NCI-H2107 treated with DMSO at 0.1 percent for 48 hours (cell line): Measurements from ENCODE around the gene BNIP3.

Experiments
- DNase-seq: peaks from one replicate; lab custom pipeline; 2025; ENCODE audit not compliant: unreplicated experiment; lab: John Stamatoyannopoulos, UW

Gene BNIP3

GRCh38 chr10:131981429-131982184 is at the start of gene BNIP3:
TSS of gene BNIP3 (minus strand) at chr10:131981923. CDS start at chr10:131981806, 117 bp downstream.
- peak; percentile 32 for DNase-seq

GRCh38 chr10:132030898-132031463 is 49.3 kb upstream of the BNIP3 start:
- DNase-seq, result peak; percentile 71

- no peak for DNase-seq
Measured at GRCh38 chr10:132028706-132029105, 47.0 kb upstream of the BNIP3 start.

GRCh38 chr10:132027423-132027983 is 45.8 kb upstream of the BNIP3 start:
- no peak for DNase-seq

- DNase-seq, result peak; percentile 5
Measured at GRCh38 chr10:132023092-132023811, 41.5 kb upstream of the BNIP3 start.

GRCh38 chr10:132022241-132022640 is 40.5 kb upstream of the BNIP3 start:
- no peak for DNase-seq

GRCh38 chr10:132021504-132022143 is 39.9 kb upstream of the BNIP3 start:
- no peak for DNase-seq

- DNase-seq, result no peak
Measured at GRCh38 chr10:132021046-132021445, 39.3 kb upstream of the BNIP3 start.

- no peak for DNase-seq
Measured at GRCh38 chr10:132020456-132020855, 38.7 kb upstream of the BNIP3 start.

GRCh38 chr10:132019366-132019765 is 37.6 kb upstream of the BNIP3 start:
- no peak for DNase-seq

GRCh38 chr10:132018446-132018845 is 36.7 kb upstream of the BNIP3 start:
- no peak for DNase-seq

GRCh38 chr10:132016514-132016913 is 34.8 kb upstream of the BNIP3 start:
- no peak for DNase-seq

- DNase-seq, result no peak
Measured at GRCh38 chr10:132011445-132011844, 29.7 kb upstream of the BNIP3 start.

- no peak for DNase-seq
Measured at GRCh38 chr10:132011024-132011423, 29.3 kb upstream of the BNIP3 start.

- DNase-seq, result no peak
Measured at GRCh38 chr10:132010483-132010882, 28.8 kb upstream of the BNIP3 start.

GRCh38 chr10:132009575-132009974 is 27.9 kb upstream of the BNIP3 start:
- DNase-seq, result no peak

- no peak for DNase-seq
Measured at GRCh38 chr10:132007681-132008080, 26.0 kb upstream of the BNIP3 start.

GRCh38 chr10:132006966-132007365 is 25.2 kb upstream of the BNIP3 start:
- no peak for DNase-seq

GRCh38 chr10:132005147-132005546 is 23.4 kb upstream of the BNIP3 start:
- DNase-seq, result no peak

- no peak for DNase-seq
Measured at GRCh38 chr10:132004052-132004451, 22.3 kb upstream of the BNIP3 start.

- no peak for DNase-seq
Measured at GRCh38 chr10:132003282-132003924, 21.7 kb upstream of the BNIP3 start.
